OCI-LY7 (cell line): ENCODE results near the gene GALNT11.

Experiments used
- CTCF ChIP-seq: fragments of 200-600 bp; sonication (generic); conservative IDR thresholded peaks from 2 replicates; pipeline ENCODE4 v1.5.1; 2014; ENCODE audit warnings: mild to moderate bottlenecking, antibody characterized with exemption, low read length, moderate library complexity, mixed read lengths
- EZH2phosphoT487 ChIP-seq: fragments of 200-600 bp; sonication (generic); IDR thresholded peaks from 2 replicates; pipeline ENCODE4 v1.6.1; 2018; ENCODE audit warnings: low read depth, borderline replicate concordance, mild to moderate bottlenecking, mixed run types, antibody characterized with exemption, low read length, moderate library complexity, mixed read lengths

GRCh38 chr7:152128252-152128651 lies 102.8 kb downstream of the GALNT11 start:
- TF ChIP-seq CTCF (no peak), EZH2phosphoT487 (no peak)
